GM13976 (cell line): ENCODE data around the gene TCF4.
A peak's percentile ranks its signal among the peaks of the same experiment; 100 is the strongest.

Experiments used
- DNase-seq: peaks from one replicate; pipeline ENCODE4 v3.0.0; 2012; ENCODE audit warnings: low spot score
- in situ Hi-C: fragments of 300-500 bp; cut with MboI; formaldehyde crosslinking; loops from one replicate; pipeline ENCODE4 v1.12.0; 2022; ENCODE audit warnings: low sequenced_read_pairs, mixed read lengths, inconsistent platforms; ENCODE audit not compliant: unreplicated experiment
- TF ChIP-seq, protein P1 (sequence below): IDR thresholded peaks from 2 replicates; pipeline ENCODE4 v1.5.1; 2012; ENCODE audit warnings: borderline replicate concordance, mild to moderate bottlenecking; ENCODE audit not compliant: insufficient read depth; ENCODE audit errors: extremely low read depth, missing control alignments, control extremely low read depth

TCF4 gene

DNA sequence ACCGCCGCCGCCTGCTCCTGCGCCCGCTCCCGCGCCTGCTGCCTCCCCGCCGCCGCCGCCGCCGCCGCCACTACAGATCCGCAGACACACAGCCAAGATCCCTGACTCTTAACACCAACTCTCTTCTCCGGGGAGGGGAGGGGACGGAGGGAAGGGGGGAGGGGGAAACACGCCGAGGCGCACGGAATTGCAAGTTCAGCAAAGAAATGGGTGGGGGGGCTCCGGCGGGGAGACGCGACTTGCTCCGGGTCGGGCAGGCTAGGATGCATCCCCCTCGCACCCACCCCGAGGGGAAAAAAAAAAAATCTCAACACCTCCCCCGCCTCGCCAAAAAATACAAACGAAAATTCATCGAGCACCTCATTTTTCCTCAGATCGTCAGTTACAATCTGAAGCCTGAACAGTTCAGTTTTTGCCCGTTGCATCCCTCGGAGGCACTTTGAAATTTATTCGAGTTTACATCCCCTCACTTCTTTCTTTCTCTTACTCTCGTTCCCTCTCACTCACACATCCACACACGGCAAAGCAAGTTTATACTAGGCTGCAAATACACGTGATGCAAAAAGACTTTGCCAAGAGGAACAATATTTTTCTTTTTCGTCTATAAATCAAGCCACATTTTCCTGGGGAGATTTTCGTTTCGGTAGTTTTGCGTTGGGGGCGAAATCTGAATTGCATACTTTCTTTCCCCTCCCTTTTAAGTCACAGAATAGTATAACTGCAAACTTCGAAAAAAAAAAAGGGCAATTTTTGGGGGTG lies at the start of gene TCF4:
Gene TCF4 (minus strand): TSS at position 82 of the 759 bp plus-strand sequence. CDS start 1,076 bp downstream, outside the sequence.
- TF ChIP-seq, protein P1, sequence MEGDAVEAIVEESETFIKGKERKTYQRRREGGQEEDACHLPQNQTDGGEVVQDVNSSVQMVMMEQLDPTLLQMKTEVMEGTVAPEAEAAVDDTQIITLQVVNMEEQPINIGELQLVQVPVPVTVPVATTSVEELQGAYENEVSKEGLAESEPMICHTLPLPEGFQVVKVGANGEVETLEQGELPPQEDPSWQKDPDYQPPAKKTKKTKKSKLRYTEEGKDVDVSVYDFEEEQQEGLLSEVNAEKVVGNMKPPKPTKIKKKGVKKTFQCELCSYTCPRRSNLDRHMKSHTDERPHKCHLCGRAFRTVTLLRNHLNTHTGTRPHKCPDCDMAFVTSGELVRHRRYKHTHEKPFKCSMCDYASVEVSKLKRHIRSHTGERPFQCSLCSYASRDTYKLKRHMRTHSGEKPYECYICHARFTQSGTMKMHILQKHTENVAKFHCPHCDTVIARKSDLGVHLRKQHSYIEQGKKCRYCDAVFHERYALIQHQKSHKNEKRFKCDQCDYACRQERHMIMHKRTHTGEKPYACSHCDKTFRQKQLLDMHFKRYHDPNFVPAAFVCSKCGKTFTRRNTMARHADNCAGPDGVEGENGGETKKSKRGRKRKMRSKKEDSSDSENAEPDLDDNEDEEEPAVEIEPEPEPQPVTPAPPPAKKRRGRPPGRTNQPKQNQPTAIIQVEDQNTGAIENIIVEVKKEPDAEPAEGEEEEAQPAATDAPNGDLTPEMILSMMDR = no peak
- peak; percentile 32 for DNase-seq
- in situ Hi-C loops = no loop called here

DNA sequence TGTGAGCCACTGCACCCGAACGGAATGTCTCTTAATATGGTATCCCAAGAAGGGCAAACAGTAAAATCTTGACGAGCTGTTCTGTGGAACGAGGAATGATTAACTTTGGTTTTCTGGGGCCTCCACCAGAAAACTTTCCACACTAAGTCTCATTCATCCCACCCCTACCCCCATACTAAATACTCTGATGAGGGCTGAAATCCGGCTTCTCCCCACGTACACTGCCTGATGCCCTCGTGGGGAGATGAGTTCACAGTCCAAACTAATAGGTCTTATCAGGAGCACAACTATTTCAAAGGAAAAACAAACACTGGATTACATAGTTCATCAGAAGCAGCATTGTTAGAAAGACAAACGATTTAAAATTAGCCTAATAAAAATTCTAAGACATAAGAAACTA lies 49.2 kb upstream of the TCF4 start:
- DNase-seq = no peak
- TF ChIP-seq, protein P1 = no peak
- in situ Hi-C loops = no loop called here

DNA sequence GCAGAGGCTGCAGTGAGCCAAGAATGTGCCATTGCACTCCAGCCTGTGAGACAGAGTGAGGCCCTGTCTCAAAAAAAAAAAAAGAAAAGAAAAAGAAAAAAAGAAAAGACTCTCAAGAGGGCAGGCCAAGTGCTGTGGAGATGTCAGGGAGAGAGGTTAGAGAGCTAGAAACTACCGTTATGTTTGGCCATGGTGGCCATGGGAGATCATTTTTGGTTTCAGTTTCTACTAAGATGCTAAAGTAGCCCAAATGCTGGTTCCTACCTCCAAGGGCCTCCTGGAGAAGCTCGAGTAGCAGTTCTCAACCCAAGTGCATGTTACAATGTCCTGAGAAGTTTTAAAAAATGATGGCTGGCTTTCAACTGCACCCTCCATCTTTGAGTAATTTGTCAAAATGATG lies 47.4 kb upstream of the TCF4 start:
- DNase-seq = no peak
- in situ Hi-C loops = no loop called here
- TF ChIP-seq, protein P1 = no peak

DNA sequence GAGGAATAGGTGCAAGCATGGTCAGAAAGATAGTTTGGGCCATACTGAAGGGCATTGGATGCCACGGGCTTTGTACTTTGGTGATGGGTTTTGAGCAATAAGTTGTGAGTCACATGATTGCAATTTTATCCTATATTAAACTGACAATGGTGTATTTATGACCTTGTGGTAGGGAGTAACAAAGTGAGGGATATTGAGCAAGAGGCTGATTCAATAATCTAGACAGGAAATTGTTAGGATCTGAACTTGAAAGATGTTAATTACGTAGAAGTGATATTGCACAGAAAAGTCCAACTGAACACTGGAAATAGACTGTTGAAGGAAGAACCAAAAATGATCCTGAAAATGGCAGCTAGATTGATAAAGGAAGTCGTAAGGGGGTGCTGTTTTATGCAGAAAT lies 46.6 kb upstream of the TCF4 start:
- TF ChIP-seq, protein P1 = no peak
- in situ Hi-C loops = no loop called here
- DNase-seq = no peak

DNA sequence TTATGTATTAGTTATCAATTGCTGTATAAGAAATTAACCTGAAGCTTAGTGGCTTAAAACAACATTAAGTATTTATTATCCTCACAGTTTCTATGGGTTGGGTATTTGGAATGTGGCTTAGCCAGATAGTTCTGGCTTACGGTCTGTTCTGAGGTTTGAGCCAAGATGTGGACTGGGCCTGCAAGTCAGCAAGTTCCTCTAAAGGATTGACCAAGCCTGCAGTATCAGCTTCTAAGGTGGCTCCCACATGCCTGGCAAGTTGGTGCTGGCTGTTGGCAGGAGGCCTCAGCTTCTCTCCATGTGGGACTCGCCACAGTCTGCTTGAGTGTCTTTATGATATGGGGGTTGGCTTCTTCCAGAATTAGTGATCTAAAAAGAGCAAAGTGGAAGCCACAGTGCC lies 45.0 kb upstream of the TCF4 start:
- TF ChIP-seq, protein P1 = no peak
- no peak for DNase-seq
- in situ Hi-C loops = no loop called here

DNA sequence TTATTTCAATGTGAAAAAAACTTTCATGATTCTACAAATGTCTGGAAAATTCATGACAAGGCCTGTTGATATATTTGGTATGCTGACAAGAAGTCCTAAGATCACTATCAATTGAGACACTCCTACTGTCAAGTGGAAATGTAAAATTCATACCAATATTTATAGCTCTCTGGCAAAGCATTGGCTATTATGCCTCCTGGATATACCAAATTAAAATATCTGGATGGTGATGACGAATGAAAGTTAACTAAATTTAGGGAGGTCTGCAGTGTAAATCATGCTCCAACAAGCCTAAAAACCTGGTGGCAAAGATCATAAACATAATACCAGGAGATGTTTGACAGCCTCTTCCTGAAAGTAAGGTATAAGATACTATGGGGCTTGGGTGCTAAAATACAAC lies 41.1 kb upstream of the TCF4 start:
- TF ChIP-seq, protein P1 = no peak
- no peak for DNase-seq
- in situ Hi-C loops = no loop called here

DNA sequence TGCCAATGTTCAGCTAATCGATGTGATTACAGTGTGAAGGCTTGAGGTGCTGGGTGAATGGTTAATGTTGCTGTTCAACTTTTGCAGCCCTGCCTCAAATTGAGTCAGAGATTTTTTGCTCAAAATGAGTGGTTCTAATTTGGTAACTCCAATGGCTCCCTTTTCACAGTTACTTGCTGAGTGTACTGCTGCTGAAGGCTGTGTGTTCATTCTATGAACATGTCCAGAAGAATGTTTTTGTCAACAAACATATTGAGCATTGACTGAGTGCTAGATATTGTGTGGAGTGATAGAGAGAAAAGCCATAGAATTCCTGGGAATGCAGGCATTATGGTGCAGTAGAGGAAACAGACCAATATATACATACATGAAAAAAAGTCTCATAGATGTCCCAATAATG lies 39.0 kb upstream of the TCF4 start:
- no peak for DNase-seq
- TF ChIP-seq, protein P1 = no peak
- in situ Hi-C loops = no loop called here
